Immature natural killer cell (primary cell): ENCODE results near the gene ERO1B. TPM values are rescaled to one million over a fixed set of nuclear protein-coding genes. Genes with fewer than 3 reads are reported as not detected.

ENCODE experiments used
- DNase-seq, 3 donors: peaks; one replicate each; pipeline ENCODE4 v3.0.0; 2022; ENCODE audit warnings: mixed read lengths in 1 of 3
- H3K27ac Mint-ChIP-seq, 6 donors: one replicate each; pipeline ENCODE4 v1.8.0; 2020; ENCODE audit warnings: mixed read lengths in 6 of 6, mild to moderate bottlenecking in 5 of 6, inconsistent platforms in 4 of 6, moderate library complexity in 3 of 6
- H3K27me3 Mint-ChIP-seq, 3 donors: one replicate each; pipeline ENCODE4 v1.8.0; 2020 to 2021; ENCODE audit warnings: low read depth in 3 of 3, mild to moderate bottlenecking in 3 of 3, mixed read lengths in 3 of 3, moderate library complexity in 3 of 3, inconsistent platforms in 1 of 3
- H3K36me3 Mint-ChIP-seq, 3 donors: one replicate each; pipeline ENCODE4 v1.8.0; 2020; ENCODE audit warnings: mixed read lengths in 3 of 3, inconsistent platforms in 2 of 3, mild to moderate bottlenecking in 2 of 3
- H3K4me1 Mint-ChIP-seq, 2 donors: one replicate each; pipeline ENCODE4 v1.8.0; 2020; ENCODE audit warnings: inconsistent platforms in 2 of 2, mild to moderate bottlenecking in 2 of 2, mixed read lengths in 2 of 2, moderate library complexity in 1 of 2
- H3K4me3 Mint-ChIP-seq, 5 donors: one replicate each; pipeline ENCODE4 v1.8.0; 2020; ENCODE audit warnings: mild to moderate bottlenecking in 5 of 5, mixed read lengths in 5 of 5, inconsistent platforms in 3 of 5, moderate library complexity in 3 of 5
- H3K9me3 Mint-ChIP-seq, 6 donors: one replicate each; pipeline ENCODE4 v1.8.0; 2020; ENCODE audit warnings: mild to moderate bottlenecking in 6 of 6, mixed read lengths in 6 of 6, inconsistent platforms in 4 of 6, moderate library complexity in 3 of 6
- polyA plus RNA-seq, 3 donors: library from polyadenylated mRNA; unstranded; fragments of 300-500 nt; fragmentation: Illumina TruSeq; gene quantifications; one replicate each; pipeline ENCODE4 v1.2.3, GENCODE V29; 2021

Gene ERO1B
- polyA plus RNA-seq, 3 donors from 2014 or later = 2.0 to 2.1 (median 2.0) TPM

DNA sequence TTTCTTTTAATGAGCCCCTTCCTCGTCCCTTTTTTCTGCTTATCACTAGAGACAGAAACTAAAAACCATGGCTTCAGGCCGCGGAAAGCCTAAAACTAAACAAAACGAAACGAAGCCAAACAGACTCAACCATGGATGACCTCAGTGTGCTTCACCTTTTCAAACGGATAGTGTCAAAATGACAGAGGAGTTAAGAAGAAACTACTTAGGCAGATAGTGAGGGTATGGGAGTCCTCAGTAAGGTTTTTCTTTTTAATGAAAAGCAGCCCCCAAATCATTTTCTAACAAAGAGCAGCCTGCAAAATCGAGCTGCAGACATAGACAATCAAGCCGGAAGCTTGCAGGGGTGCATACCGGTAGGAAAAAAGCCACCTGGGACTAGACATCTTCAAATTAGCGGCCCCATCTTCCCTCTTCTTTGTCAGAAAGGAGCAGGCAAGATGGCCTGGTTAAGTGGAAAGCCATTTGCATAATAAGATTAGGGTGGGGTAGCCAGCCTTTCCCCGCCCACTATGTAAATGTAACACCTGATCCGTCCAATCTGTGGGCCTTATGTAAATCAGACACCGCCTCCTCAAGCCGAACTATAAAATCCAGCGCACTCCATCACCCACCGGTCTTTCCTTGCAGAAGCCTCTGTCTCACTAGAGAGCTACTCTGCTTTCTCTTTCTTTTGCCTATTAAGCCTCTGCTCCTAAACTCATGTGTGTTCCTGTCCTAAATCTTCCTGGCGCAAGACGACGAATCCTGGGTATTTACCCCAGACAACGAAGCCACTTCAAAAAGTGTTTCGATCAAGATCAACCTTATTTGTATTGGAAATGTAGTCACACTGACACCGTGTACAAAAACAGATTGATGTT is 6.2 kb upstream of the ERO1B start:
- DNase-seq = no peak
- Mint-ChIP-seq H3K27me3 (peaks cover 2 to 7% (median 3%) of the 10 kb centered on the region in 3 donors), H3K4me3 (no peak overlapping the region), H3K27ac (no peak overlapping the region), H3K9me3 (no peaks in the 10 kb centered on the region), H3K4me1 (peaks cover 1 to 3% of the 10 kb centered on the region in 2 donors), H3K36me3 (no peaks in the 10 kb centered on the region)

DNA sequence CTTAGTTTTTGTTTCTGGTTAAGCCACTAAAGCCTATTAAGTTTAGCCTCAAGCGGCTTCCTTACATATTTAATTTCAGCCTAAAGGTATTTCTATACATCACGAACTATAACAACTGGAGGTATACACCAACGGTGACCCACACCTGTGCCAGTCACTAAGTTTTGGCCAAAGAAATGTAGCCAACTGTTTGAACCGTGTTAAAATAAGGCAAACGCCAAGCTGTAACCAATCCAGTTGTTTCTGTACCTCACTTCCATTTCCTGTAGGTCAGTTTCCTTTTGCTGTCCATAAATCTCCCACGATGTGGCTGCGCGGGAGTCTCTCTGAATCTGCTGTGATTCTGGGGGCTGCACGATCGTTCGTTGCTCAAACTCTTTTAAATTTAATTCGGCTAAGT is 5.6 kb upstream of the ERO1B start:
- Mint-ChIP-seq H3K27ac (no peak overlapping the region), H3K36me3 (no peaks in the 10 kb centered on the region), H3K4me3 (no peak overlapping the region), H3K4me1 (peaks cover 7 to 9% of the 10 kb centered on the region in 2 donors), H3K27me3 (peaks cover 2 to 7% (median 3%) of the 10 kb centered on the region in 3 donors), H3K9me3 (no peaks in the 10 kb centered on the region)
- DNase-seq = no peak

DNA sequence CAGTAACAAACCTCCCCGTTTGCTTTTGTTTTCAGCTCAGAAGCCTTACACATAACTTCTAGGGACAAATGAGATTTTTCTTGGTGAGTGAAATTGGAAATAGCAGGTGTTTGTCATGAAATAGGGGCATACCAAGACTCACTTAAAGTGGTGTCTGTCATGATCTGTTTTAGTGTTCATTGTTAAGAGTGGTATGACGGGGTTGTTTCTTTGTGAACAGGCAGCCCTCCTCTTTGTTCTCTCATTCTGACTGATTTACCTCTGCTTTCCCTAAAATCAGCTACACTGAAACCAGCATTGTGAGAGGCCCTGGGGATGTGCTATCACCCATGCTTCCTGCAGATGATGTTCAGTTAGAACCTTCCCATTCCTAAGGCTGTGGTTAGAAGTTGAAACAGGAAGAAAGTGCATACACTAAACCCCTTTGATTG is 2.5 kb upstream of the ERO1B start:
- peaks cover 2 to 5% (median 3%) of the 10 kb centered on the region in 3 donors for H3K27me3 Mint-ChIP-seq
- H3K4me3 Mint-ChIP-seq = peak overlapping the region in 1 of 5 donors; percentile 5
- no peak overlapping the region for H3K27ac Mint-ChIP-seq
- DNase-seq = no peak
- peaks cover 19 to 27% of the 10 kb centered on the region in 2 donors for H3K4me1 Mint-ChIP-seq
- no peaks in the 10 kb centered on the region for H3K9me3 Mint-ChIP-seq
- no peaks in the 10 kb centered on the region for H3K36me3 Mint-ChIP-seq

DNA sequence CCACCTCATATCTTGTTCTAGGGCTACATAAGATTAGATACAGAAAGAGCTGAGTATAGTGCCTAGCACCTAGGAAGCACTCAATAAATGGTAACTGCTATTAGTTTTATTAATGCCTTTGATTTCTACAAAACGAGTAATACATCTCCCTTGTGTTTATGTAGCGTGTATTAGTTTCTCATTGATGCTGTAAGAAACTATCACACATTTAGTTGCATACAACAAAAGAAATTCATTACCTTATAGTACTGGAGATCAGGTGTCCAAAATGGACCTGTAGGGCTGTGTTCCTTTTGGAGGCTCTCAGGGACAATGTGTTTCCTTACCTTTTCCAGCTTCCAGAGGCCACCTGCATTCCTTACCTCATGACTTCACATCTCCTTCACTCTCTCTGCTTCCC is 961 bp upstream of the ERO1B start:
- H3K27ac Mint-ChIP-seq = peak overlapping the region in 4 of 6 donors; percentile 70 to 86 (median 82)
- H3K4me1 Mint-ChIP-seq = peaks cover 21 to 27% of the 10 kb centered on the region in 2 donors
- H3K9me3 Mint-ChIP-seq = no peaks in the 10 kb centered on the region
- peaks cover 2 to 3% (median 3%) of the 10 kb centered on the region in 3 donors for H3K27me3 Mint-ChIP-seq
- no peak for DNase-seq
- H3K36me3 Mint-ChIP-seq = no peaks in the 10 kb centered on the region
- peak overlapping the region; percentile 82 to 98 (median 94) for H3K4me3 Mint-ChIP-seq

DNA sequence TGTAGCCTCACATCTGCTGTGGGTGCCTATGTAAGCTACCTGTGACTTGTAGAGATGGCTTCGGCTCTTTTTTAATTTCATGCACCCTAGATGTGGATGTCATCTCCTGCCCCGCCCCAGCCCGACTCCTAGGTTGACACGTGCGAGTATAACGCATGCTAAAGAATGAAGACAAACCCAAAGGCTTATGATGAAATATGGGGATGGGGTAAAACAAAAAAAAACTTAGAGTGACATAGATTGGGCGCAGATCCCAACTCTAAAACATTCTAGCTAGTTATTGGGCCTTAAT is 613 bp upstream of the ERO1B start:
- peaks cover 2 to 3% (median 3%) of the 10 kb centered on the region in 3 donors for H3K27me3 Mint-ChIP-seq
- H3K36me3 Mint-ChIP-seq = no peaks in the 10 kb centered on the region
- no peaks in the 10 kb centered on the region for H3K9me3 Mint-ChIP-seq
- H3K27ac Mint-ChIP-seq = peak overlapping the region; percentile 34 to 86 (median 80)
- H3K4me1 Mint-ChIP-seq = peaks cover 21 to 27% of the 10 kb centered on the region in 2 donors
- H3K4me3 Mint-ChIP-seq = peak overlapping the region; percentile 82 to 98 (median 94)
- no peak for DNase-seq

DNA sequence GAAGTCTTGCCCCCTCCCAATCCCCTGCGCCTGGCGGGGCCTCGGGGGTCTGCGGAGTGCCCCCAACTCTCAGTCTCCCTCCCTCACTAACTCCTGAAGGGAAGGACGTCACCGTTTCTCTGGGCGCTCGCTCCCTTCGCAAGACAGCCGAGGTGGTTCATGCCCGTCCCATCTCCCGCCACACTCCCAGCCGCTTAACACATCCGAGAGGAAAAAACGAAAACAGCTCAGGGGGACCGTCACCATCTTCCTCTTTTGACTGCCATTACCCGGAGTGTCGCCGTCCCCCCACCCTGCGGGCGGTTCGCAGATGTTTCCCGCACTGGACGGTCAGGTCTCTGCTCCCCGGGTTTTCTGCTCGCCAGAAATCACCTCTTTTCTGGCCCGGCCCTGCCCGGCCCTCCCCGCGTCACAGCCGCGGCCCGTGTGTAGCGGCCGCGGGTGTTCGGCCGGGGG is 532 bp downstream of the ERO1B start:
- H3K36me3 Mint-ChIP-seq = peaks cover 1 to 6% (median 3%) of the 10 kb centered on the region in 3 donors
- H3K4me1 Mint-ChIP-seq = peaks cover 23 to 33% of the 10 kb centered on the region in 2 donors
- DNase-seq = peak in 2 of 3 donors; percentile 46 to 49
- H3K4me3 Mint-ChIP-seq = peak overlapping the region; percentile 82 to 98 (median 94)
- peaks cover 2 to 3% (median 3%) of the 10 kb centered on the region in 3 donors for H3K27me3 Mint-ChIP-seq
- peak overlapping the region; percentile 70 to 93 (median 82) for H3K27ac Mint-ChIP-seq
- H3K9me3 Mint-ChIP-seq = no peaks in the 10 kb centered on the region

DNA sequence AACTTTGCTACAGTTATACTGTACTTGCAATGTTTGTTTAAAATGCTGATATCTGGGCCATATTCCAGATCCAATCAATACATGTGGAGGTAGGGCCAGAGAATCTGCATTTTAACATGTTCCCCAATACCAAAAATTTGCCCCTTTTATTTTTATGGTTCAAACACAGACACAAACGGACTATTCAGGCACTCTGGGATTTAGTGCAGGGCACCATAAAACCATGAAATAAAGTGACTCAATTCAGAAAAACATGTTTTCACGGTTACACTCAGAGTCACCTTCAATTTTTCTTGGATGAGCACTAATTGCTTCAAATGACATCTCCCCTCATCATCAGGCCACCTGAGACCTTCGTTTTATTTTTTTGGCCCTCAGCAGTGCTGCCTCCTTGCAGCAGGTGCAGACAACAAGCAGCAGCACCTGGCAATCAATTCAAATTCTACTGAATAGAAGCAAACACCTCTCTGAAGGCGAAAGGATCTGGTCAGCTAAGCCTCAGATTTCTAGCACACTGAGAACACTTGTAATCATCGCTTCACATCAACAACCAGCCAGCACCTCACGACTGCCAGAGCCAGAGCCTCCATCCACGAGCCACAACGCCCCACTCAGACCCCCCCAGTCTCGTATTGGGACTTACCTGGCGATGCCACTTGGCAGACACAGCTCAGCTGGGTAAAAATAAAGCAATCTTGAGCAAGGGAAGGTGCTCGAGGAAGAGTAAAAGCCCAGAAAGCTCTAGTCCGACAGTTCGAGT is 1.1 kb downstream of the ERO1B start:
- peak overlapping the region; percentile 82 to 98 (median 94) for H3K4me3 Mint-ChIP-seq
- peaks cover 3 to 11% (median 4%) of the 10 kb centered on the region in 3 donors for H3K36me3 Mint-ChIP-seq
- peak in 2 of 3 donors; percentile 26 to 29 for DNase-seq
- H3K27me3 Mint-ChIP-seq = peaks cover 2 to 3% (median 3%) of the 10 kb centered on the region in 3 donors
- peaks cover 25 to 39% of the 10 kb centered on the region in 2 donors for H3K4me1 Mint-ChIP-seq
- peak overlapping the region; percentile 70 to 93 (median 82) for H3K27ac Mint-ChIP-seq
- no peaks in the 10 kb centered on the region for H3K9me3 Mint-ChIP-seq

DNA sequence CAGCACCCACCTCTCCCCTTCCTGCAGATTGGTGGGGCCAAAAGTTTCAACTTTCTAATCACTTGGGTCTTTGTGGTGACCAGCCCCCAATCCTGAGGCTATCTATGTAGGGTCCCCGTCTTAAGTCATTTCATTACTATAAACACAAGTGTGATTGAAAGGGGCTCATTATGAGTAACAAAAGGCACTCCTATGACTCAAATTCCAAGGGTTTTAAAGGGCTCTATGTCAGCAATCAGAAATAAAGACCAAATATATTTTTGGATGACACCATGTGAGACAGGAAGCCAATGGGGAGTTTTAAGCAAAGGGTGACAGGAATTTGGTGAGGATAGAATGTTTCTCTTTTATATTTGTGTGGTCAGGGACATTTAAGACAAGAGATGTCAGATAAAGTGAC is 6.2 kb downstream of the ERO1B start:
- H3K4me3 Mint-ChIP-seq = no peak overlapping the region
- peak overlapping the region in 1 of 6 donors; percentile 41 for H3K27ac Mint-ChIP-seq

DNA sequence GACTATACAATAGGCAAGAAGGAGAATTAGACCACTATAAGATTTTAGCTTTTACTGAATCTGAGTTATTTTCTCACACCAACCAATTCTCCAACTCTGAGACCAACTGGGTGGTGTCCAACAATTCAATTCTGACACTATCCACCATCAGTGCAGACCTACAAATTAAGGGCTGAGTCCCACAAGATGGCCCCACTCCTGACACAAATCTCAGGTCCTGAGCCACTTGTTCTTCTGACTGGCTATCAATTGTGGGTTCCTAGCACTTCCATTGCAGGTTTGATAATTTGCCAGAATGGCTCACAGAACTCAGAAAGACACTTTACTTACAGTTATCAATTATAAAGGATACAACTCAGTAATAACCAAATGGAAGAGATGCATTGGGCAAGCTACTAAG is 6.7 kb downstream of the ERO1B start:
- Mint-ChIP-seq H3K36me3 (peaks cover 3 to 11% (median 4%) of the 10 kb centered on the region in 3 donors), H3K4me1 (peaks cover 14 to 28% of the 10 kb centered on the region in 2 donors), H3K4me3 (no peak overlapping the region), H3K9me3 (no peaks in the 10 kb centered on the region), H3K27ac (no peak overlapping the region), H3K27me3 (no peaks in the 10 kb centered on the region)
- DNase-seq = no peak

More for the DNA sequence above, 6.2 kb downstream of the ERO1B start:
- H3K36me3 Mint-ChIP-seq = peaks cover 3 to 11% (median 4%) of the 10 kb centered on the region in 3 donors
- no peak for DNase-seq
- peaks cover 18 to 31% of the 10 kb centered on the region in 2 donors for H3K4me1 Mint-ChIP-seq
- H3K27me3 Mint-ChIP-seq = no peaks in the 10 kb centered on the region
- H3K9me3 Mint-ChIP-seq = no peaks in the 10 kb centered on the region

DNA sequence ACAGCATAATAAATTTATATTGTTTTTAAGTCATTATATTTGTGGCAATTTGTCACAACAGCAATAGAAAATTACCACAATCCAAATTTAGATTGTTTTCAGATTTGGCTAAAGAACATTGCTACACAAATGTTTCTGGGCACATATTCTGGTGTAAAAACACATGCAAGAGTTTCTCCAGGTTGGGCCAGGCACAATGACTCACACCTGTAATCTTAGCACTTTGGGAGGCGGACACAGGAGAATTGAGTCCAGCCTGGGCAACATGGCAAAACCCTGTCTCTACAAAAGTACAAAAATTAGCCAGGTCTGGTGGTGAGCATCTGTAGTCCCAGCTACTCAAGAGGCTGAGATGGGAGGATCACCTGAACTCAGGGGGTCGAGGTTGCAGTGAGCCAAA is 8.4 kb downstream of the ERO1B start:
- H3K4me3 Mint-ChIP-seq = no peak overlapping the region
- no peaks in the 10 kb centered on the region for H3K9me3 Mint-ChIP-seq
- H3K36me3 Mint-ChIP-seq = peaks cover 3 to 11% (median 4%) of the 10 kb centered on the region in 3 donors
- H3K27ac Mint-ChIP-seq = no peak overlapping the region
- peaks cover 12 to 26% of the 10 kb centered on the region in 2 donors for H3K4me1 Mint-ChIP-seq
- no peak for DNase-seq
- no peaks in the 10 kb centered on the region for H3K27me3 Mint-ChIP-seq

DNA sequence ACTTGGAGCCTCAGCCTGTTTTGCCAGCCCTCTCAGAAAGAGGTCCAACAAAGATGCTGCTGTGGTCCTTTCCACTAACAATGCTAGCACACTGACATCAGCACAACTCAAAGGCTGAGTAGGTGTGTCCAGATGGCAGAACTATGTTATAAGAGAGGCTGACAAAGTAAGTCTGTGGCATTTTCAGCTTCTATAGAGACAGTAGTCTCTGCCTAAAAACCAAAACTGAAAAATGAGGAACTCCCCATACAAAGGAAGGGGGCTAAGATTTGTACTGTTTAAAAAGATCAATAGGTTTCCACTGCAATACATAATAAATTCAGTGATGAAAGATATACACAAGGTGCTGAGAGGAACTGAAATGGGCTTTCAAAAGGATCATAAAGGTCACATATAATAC is 12.3 kb downstream of the ERO1B start:
- Mint-ChIP-seq H3K4me1 (peaks cover 3 to 7% of the 10 kb centered on the region in 2 donors), H3K27me3 (no peaks in the 10 kb centered on the region), H3K27ac (peak overlapping the region in 1 of 6 donors; percentile 43), H3K4me3 (no peak overlapping the region), H3K36me3 (peaks cover 6 to 23% (median 21%) of the 10 kb centered on the region in 3 donors), H3K9me3 (no peaks in the 10 kb centered on the region)
- DNase-seq = no peak

DNA sequence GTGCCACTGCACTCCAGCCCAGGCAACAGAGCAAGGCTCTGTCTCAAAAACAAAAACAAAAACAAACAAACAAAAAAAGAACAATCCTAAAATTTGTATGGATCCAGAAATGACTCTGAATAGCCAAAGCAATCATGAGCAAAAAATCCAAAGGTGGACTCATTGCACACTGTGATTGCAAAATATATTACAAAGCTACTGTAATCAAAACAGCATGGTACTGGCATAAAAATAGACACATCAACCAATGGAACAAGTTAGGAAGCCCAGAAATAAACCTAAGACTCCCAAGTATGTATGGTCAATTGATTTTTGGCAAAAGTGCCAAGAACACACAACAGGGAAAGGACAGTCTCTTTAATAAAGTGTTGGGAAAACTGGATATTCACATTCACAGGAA is 19.9 kb downstream of the ERO1B start:
- Mint-ChIP-seq H3K4me1 (peaks cover 0 to 7% of the 10 kb centered on the region in 2 donors), H3K27ac (no peak overlapping the region), H3K4me3 (no peak overlapping the region), H3K9me3 (peaks cover 13 to 34% (median 20%) of the 10 kb centered on the region in 6 donors), H3K36me3 (peaks cover 52 to 61% (median 57%) of the 10 kb centered on the region in 3 donors), H3K27me3 (peaks cover 0 to 3% (median 2%) of the 10 kb centered on the region in 3 donors)
- no peak for DNase-seq

DNA sequence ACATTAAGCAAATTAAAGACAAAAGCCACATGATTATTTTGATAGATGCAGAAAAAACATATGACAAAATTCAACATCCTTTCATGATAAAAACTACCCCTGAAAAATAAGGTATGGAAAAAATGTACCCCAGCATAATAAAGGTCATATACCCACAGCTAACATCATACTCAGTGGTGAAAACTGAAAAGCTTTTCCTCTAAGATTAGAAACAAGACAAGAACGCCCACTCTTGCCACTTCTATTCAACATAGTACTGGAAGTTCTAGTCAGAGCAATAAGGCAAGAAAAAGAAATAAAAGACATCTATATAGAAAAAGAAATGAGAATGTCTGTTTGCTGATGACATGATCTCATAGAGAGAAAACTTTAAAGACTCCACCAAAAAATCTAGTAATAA is 20.7 kb downstream of the ERO1B start:
- Mint-ChIP-seq H3K4me3 (no peak overlapping the region), H3K9me3 (peaks cover 13 to 36% (median 20%) of the 10 kb centered on the region in 6 donors)

More for the DNA sequence above, 20.7 kb downstream of the ERO1B start:
- DNase-seq = no peak
- Mint-ChIP-seq H3K4me1 (peaks cover 0 to 7% of the 10 kb centered on the region in 2 donors), H3K27ac (no peak overlapping the region), H3K27me3 (peaks cover 0 to 3% (median 2%) of the 10 kb centered on the region in 3 donors), H3K36me3 (peaks cover 46 to 61% (median 58%) of the 10 kb centered on the region in 3 donors)
